Esophagus muscularis mucosa (tissue), 4 donors: Measurements from ENCODE around the gene ETV6. TPM values are rescaled to one million over a fixed set of nuclear protein-coding genes. Genes with fewer than 3 reads are reported as not detected.

ENCODE experiments used
- DNase-seq: peaks from one replicate; pipeline ENCODE4 v3.0.0-alpha.2; 2017; ENCODE audit errors: extremely low spot score
- H3K27ac ChIP-seq, 4 donors: fragments of 200-600 bp; sonication (generic); replicated peaks in 1 of 4; 1 replicate in 3 of 4; 2 replicates in 1 of 4; pipeline ENCODE4 v1.5.1; 2016 to 2019; ENCODE audit warnings: mild to moderate bottlenecking in 1 of 4
- H3K27me3 ChIP-seq, 4 donors: fragments of 200-600 bp; sonication (generic); one replicate each; pipeline versions ENCODE4 v1.5.1 to v1.6.0; 2016 to 2019
- H3K36me3 ChIP-seq, 4 donors: fragments of 200-600 bp; sonication (generic); one replicate each; pipeline ENCODE4 v1.5.1; 2016 to 2019
- H3K4me1 ChIP-seq, 4 donors: fragments of 200-600 bp; sonication (generic); one replicate each; pipeline ENCODE4 v1.5.1; 2016 to 2019
- H3K4me3 ChIP-seq, 4 donors: fragments of 200-600 bp; sonication (generic); 1 replicate in 2 of 4; 2 replicates in 2 of 4; pipeline ENCODE4 v1.5.1; 2016 to 2019; ENCODE audit warnings: mild to moderate bottlenecking in 4 of 4, moderate library complexity in 1 of 4
- H3K9me3 ChIP-seq, 4 donors: fragments of 200-600 bp; sonication (generic); 1 replicate in 3 of 4; 2 replicates in 1 of 4; pipeline ENCODE4 v1.5.1; 2016 to 2019
- EP300 ChIP-seq: sonication (generic); formaldehyde crosslinking; IDR thresholded peaks from one replicate; pipeline ENCODE4 v1.6.1; 2017; ENCODE audit warnings: antibody characterized with exemption
- POLR2A ChIP-seq: fragments of 450-650 bp; IDR thresholded peaks from one replicate; pipeline ENCODE4 v1.6.1; 2017; ENCODE audit warnings: antibody characterized with exemption, moderate library complexity, mild to moderate bottlenecking, low read depth
- POLR2AphosphoS5 ChIP-seq, 2 donors: sonication (generic); formaldehyde crosslinking; IDR thresholded peaks; one replicate each; pipeline ENCODE4 v1.6.1; 2017; ENCODE audit warnings: antibody characterized with exemption in 2 of 2
- WGBS: methylation state at CpG from one replicate; pipeline ENCODE4 v1.1.5; 2018; 5-methylcytosine and 5-hydroxymethylcytosine counted together
- intact Hi-C: fragments of 100-400 bp; cut with DNase I; formaldehyde crosslinking; loops from one replicate; pipeline ENCODE4 v1.15.1; 2023
- total RNA-seq, 4 donors: library from RNA; depleted of rRNA; stranded (reverse); fragments of >200 nt; gene quantifications; one replicate each; pipeline versions ENCODE4 v1.1.0 to v1.2.1, GENCODE V29; 2016
- TF ChIP-seq, protein P1 (sequence below), 3 experiments: fragments of 200-600 bp in 2 of 3; fragments of 450-650 bp in 1 of 3; sonication (generic) in 2 of 3; IDR thresholded peaks; one replicate each; pipeline ENCODE4 v1.5.1; 2017 to 2019; ENCODE audit warnings: antibody characterized with exemption in 3 of 3, mild to moderate bottlenecking in 2 of 3, moderate library complexity in 1 of 3

ETV6 gene
- total RNA-seq, 4 donors from 2014 or later: 22.4 to 29.6 (median 25.3) TPM

DNA sequence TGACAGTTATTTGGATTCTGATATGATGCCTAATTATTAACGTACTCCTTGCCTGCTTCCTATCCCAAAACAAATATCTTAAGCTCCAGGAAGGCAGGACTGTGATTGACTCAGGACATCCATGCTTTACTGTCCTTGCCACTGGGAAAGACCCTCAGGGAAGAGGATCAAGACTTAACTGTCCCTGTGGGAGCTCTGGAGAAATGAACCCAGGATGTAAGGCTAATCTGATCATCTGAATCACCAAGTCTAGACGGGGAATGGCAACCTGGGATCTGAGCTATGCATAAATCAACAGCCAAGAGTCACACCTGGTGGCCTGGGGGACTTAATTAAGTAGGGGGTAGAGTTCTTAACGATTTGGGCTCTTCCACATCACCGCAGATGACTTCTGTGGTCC is 268.0 kb downstream of the ETV6 start:
- Histone ChIP-seq H3K4me3 (no peak overlapping the region), H3K4me1 (no peaks in the 10 kb centered on the region), H3K27me3 (no peaks in the 10 kb centered on the region), H3K9me3 (no peaks in the 10 kb centered on the region), H3K36me3 (no peaks in the 10 kb centered on the region), H3K27ac (no peak overlapping the region)
- no peak for TF ChIP-seq EP300
- no peak for TF ChIP-seq POLR2A
- TF ChIP-seq POLR2AphosphoS5 (IDR thresholded peaks at IDR 0.05): no peak
- TF ChIP-seq, protein P1, sequence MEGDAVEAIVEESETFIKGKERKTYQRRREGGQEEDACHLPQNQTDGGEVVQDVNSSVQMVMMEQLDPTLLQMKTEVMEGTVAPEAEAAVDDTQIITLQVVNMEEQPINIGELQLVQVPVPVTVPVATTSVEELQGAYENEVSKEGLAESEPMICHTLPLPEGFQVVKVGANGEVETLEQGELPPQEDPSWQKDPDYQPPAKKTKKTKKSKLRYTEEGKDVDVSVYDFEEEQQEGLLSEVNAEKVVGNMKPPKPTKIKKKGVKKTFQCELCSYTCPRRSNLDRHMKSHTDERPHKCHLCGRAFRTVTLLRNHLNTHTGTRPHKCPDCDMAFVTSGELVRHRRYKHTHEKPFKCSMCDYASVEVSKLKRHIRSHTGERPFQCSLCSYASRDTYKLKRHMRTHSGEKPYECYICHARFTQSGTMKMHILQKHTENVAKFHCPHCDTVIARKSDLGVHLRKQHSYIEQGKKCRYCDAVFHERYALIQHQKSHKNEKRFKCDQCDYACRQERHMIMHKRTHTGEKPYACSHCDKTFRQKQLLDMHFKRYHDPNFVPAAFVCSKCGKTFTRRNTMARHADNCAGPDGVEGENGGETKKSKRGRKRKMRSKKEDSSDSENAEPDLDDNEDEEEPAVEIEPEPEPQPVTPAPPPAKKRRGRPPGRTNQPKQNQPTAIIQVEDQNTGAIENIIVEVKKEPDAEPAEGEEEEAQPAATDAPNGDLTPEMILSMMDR (IDR thresholded peaks at IDR 0.05): no peak
- intact Hi-C loops: no loop called here
- DNase-seq: no peak
- WGBS: 86% methylated on average over 4 of the region's 4 CpGs

DNA sequence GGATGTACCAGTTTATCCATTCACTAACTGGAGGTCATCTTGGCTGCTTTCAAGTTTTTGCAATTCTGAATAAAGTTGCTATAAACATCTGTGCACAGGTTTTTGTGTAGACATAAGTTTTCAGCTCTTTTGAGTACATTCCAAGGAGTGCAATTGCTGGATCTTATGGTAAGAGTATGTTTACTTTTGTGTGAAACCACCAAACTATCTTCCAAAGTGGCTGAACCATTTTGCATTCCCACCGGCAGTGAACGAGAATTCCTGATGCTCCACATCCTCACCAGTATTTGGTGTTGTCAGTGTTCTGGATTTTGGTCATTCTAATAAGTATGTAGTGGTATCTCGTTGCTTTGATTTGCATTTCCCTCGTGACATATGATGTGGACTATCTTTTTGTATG is 270.8 kb downstream of the ETV6 start:
- H3K27me3 ChIP-seq: no peaks in the 10 kb centered on the region
- H3K4me3 ChIP-seq: no peak overlapping the region
- H3K9me3 ChIP-seq: no peaks in the 10 kb centered on the region
- 92% methylated on average over 4 of the region's 4 CpGs for WGBS
- no peak for DNase-seq
- no peak overlapping the region for H3K27ac ChIP-seq
- H3K36me3 ChIP-seq: no peaks in the 10 kb centered on the region
- no peaks in the 10 kb centered on the region for H3K4me1 ChIP-seq
- TF ChIP-seq POLR2AphosphoS5 (IDR thresholded peaks at IDR 0.05) (no peak), EP300 (no peak), POLR2A (no peak)
- TF ChIP-seq, protein P1 (IDR thresholded peaks at IDR 0.05): no peak
- intact Hi-C loops: no loop called here

DNA sequence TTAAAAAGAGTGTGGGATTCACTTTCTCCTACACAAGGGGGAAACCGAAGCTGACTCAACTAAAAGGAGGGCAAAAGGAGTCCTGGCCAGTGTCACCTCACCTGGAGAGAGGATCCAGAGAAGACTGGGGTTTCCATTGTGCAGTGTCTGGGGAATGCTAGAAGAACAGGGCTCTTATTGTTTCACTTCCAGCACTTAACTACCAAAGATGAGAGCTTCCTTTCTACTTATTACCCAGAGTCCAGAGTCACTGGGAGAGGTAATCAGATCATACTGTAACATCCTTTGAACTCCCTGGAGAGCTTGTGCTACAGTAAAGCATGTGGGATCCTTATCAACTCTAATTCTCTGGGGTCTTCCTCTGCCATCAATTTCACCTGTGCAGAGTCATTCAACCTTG is 272.9 kb downstream of the ETV6 start:
- H3K9me3 ChIP-seq: no peaks in the 10 kb centered on the region
- H3K36me3 ChIP-seq: no peaks in the 10 kb centered on the region
- WGBS: 87% methylated on average over 1 of the region's 1 CpG
- no peaks in the 10 kb centered on the region for H3K27me3 ChIP-seq
- H3K4me3 ChIP-seq: no peak overlapping the region
- no peak for TF ChIP-seq POLR2A
- TF ChIP-seq, protein P1 (IDR thresholded peaks at IDR 0.05): no peak
- TF ChIP-seq EP300: no peak
- TF ChIP-seq POLR2AphosphoS5 (IDR thresholded peaks at IDR 0.05): no peak
- H3K4me1 ChIP-seq: no peaks in the 10 kb centered on the region
- DNase-seq: no peak
- intact Hi-C loops: no loop called here
- no peak overlapping the region for H3K27ac ChIP-seq

DNA sequence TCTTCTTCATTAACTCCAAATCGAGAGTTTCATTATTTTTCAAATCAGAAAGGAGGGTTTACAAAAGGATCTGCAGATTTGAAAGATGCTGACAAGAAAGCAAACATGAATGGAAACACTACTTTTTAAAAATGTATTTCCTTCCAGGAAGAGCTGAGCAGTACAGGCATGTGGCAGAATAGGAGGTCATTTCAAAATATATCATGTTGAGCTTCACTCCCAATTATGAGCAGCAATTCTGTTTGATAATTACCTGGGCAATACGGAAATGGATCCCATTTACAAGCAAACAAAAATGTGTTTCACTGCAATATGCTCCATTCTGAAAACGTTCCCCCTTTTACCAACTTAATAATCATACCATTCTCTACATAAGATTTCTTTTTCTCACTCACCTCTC is 273.6 kb downstream of the ETV6 start:
- H3K4me1 ChIP-seq: no peaks in the 10 kb centered on the region
- no peaks in the 10 kb centered on the region for H3K36me3 ChIP-seq
- no peak for DNase-seq
- H3K27me3 ChIP-seq: no peaks in the 10 kb centered on the region
- H3K9me3 ChIP-seq: no peaks in the 10 kb centered on the region
- intact Hi-C loops: no loop called here
- 77% methylated on average over 3 of the region's 3 CpGs for WGBS
- TF ChIP-seq, protein P1 (IDR thresholded peaks at IDR 0.05): no peak
- TF ChIP-seq EP300: no peak
- no peak for TF ChIP-seq POLR2A
- TF ChIP-seq POLR2AphosphoS5 (IDR thresholded peaks at IDR 0.05): no peak
- no peak overlapping the region for H3K4me3 ChIP-seq
- H3K27ac ChIP-seq: no peak overlapping the region

DNA sequence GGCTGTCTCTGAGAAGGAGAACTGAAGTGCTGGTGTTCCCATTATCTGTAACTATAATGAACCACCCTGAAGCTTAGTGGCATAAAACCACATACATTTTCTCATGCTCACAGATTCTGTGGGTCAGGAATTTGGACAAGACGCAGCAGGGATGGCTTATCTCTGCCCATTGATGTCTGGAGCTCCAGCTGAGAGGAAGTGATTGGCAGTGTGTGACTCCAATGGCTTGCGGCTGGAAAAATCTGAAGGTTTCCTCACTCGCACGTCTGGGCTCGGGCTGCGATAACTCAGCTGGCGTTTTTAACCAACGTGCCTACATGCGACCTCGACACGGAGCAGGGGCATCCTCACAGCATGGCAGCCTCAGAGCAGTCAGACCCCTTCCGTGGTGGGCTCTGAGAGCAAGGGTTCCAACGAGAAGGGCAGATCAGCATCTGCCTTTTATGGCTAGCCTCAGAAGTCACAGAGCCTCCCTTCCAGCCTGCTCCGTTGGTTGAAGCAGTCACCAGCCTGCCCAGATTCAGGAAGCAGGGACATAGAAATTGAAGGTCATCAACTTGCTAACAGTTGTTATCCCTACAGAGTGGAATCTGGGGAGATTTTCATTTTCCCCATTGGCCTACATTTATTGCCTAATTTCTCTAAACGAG is 277.9 kb downstream of the ETV6 start:
- Histone ChIP-seq H3K27ac (no peak overlapping the region), H3K4me1 (no peaks in the 10 kb centered on the region)
- WGBS: 66% methylated on average over 10 of the region's 15 CpGs

More for the DNA sequence above, 277.9 kb downstream of the ETV6 start:
- Histone ChIP-seq H3K27me3 (no peaks in the 10 kb centered on the region), H3K9me3 (no peaks in the 10 kb centered on the region), H3K4me3 (no peak overlapping the region), H3K36me3 (no peaks in the 10 kb centered on the region)
- no peak for TF ChIP-seq POLR2A
- no peak for TF ChIP-seq POLR2AphosphoS5 (IDR thresholded peaks at IDR 0.05)
- TF ChIP-seq, protein P1 (IDR thresholded peaks at IDR 0.05): no peak
- no peak for TF ChIP-seq EP300
- intact Hi-C loops: no loop called here
- DNase-seq: peak; percentile 57
